HG03095 (cell line): ENCODE data around the gene PYCR2.
"Not testable (repeated sequence)": the region's sequence is repeated elsewhere in the genome, so short reads cannot be mapped to it uniquely, and the experiment has no call there.

ENCODE experiments used
- ATAC-seq: cut with Tn5 transposase; IDR thresholded peaks from one replicate; pipeline ENCODE4 v1.9.1; 2021; ENCODE audit warnings: moderate library complexity; ENCODE audit not compliant: unreplicated experiment

Gene PYCR2

DNA sequence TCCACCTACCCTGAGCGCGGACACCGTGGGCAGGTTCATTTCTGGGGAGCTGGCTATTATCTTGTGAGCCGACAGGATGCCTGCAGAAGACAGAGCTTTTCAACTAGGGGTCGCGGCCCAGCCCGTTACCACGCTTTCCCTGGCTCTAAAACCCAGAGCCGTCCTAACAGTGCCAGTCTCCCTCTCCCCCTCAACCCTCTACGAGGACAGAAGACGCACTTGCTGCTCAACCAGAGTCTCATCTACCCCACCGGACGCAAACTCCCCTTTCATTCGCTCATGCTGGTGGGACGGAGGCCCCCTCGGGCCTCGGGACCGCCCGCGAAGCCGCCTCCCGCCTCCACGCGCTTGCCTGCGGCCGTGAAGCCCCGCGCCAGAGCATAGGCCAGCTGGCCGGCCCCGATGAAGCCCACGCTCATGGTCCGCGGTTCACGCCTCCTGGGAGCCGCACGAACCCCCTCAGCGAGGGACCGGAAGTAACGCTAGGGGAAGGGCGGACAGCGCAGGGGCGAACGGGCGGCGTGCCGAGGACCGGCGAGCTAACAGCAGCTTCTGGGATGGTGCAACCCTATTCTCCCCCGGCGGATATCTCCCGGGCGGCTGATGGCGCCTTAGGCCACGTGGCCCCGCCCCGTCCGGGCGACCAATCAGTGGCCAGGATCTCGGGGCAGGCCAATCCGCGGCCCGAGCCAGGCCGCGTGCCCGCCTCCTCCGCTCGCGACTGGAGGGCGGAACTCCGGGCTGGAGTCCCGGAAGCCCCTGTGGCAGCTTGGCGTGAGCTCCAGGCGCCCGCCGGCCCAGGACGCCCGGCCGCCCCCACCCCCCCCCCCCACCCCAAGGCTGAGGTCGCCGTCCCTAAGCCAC lies at the start of gene PYCR2:
TSS of gene PYCR2 (minus strand) at position 559 of the 864 bp plus-strand sequence. CDS start at position 419, 140 bp downstream.
- ATAC-seq = peak; percentile 99

DNA sequence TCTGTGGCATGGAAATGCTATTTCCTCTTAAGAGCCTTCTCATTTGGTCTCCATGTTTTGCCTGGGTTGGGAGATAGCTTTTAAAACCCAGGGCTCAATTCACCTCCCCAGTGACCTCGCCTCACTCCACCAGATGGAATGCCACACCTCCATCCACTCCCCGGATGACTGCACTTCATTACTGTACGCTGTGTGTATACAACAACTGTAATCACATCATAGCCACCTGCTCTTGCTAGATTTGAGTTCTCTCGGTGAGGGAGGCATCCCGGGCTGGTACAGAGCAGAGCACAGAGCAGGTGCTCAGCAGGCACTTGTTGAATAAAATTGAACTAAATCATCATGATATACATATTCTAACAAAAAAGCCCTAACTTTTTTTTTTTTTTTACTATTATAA lies 49.1 kb upstream of the PYCR2 start:
- ATAC-seq = no peak

DNA sequence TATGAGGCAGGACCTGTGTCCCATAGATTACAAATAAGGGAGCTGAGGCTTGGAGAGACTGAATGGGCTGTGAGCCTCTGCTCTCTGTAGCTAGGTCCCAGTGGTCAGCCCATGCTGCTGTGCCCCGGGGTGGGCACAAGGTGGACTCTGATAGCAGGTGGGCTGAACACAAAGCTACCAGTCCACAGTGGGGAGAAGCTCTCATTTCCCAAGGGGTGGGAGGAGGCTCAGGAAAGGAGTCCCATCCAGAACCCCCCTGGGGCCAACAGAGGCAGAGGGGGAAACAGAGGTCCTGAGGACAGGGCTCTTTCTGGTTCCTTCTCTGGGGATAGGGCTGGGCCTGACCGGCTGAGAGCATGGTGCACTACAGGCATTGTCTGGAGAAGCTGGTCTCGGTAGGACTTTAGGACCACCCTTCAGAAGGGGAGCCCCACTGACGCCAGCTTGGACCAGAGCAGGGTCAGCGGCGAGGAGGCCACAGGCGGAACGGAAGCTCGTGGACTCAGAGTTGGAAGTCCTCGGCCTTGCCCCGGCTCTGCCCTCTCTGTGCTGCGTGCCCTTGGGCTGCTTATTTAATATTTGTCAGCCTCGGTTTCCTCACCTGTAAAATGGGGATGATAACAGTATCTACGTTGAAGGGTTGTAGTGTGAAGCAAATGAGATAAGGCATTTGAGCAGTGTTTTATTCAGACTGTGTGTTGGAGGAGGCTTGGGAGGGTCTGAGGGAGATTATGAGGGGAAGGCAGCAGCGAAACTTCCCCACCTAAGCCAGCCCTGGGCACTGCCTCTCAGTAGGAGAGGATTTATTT lies 48.5 kb upstream of the PYCR2 start:
- ATAC-seq = no peak

DNA sequence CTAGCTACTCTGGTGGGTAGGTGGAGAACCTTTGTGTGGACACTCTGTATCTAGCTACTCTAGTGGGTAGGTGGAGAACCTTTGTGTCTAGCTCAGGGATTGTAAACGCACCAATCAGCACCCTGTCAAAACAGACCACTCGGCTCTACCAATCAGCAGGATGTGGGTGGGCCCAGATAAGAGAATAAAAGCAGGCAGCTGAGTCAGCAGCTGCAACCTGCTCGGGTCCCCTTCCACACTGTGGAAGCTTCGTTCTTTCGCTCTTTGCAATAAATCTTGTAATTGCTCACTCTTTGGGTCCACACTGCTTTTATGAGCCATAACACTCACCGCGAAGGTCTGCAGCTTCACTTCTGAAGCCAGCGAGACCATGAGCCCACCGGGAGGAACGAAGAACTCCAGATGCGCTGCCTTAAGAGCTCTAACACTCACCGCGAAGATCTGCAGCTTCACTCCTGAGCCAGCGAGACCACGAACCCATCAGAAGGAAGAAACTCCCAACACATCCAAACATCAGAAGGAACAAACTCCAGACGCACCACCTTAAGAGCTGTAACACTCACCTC lies 46.6 kb upstream of the PYCR2 start:
- not testable (repeated sequence) for ATAC-seq

DNA sequence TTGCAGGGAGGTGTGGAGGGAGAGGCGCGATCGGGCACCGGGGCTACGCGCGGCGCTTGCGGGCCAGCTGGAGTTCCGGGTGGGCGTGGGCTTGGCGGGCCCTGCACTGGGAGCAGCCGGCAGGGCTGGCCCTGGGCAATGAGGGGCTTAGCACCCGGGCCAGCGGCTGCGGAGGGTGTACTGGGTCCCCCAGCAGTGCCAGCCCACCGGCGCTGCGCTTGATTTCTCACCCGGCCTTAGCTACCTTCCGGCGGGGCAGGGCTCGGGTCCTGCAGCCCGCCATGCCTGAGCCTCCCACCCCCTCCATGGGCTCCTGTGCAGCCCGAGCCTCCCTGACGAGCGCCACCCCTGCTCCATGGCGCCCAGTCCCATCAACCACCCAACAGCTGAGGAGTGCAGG lies 45.7 kb upstream of the PYCR2 start:
- ATAC-seq = not testable (repeated sequence)

DNA sequence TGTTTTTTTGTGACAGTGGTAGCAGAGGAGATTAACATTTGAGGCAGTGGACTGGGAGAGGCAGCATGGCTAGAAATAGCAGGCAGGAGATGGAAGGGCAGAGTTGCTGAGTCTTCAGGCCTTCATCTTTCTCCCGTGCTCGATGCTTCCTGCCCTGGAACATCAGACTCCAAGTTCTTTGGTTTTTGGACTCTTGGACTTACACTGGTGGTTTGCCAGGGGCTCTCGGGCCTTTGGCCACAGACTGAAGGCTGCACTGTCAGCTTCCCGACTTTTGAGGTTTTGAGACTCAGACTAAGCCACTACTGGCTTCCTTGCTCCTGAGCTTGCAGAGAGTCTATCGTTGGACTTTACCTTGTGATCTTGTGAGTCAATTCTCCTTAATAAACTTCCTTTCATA lies 41.2 kb upstream of the PYCR2 start:
- no peak for ATAC-seq

DNA sequence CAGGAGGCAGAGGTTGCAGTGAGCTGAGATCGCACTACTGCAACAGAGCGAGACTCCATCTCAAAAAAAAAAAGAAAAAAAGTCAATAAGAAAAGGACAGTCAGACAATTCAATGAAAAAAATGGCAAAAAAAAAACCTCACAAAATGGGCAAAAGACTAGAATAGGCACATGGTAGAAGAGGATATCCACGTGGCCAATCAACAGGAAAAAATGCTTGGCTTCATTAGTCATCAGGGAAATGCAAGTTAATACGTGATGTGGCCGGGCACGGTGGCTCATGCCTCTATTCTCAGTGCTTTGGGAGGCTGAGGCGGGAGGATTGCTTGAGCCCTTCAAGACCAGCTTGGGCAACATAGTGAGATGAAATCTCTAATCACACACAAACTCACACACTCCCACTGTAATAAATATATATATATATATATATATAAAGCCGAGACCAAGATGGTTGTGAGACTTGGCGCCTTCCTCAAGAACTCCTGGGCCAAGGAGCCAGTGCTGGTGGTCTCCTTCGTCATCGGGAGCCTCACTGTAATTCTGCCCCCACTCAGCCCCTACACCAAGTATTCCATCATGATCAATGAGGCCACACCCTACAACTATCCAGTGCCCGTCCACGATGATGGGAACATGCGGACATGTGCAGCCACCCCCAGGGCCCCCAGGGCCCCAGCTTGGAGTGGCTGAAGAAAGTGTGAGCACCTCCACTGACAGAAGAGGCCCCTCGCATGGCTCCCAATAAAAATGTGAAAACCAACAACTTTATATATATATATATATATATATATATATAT lies 39.9 kb upstream of the PYCR2 start:
- ATAC-seq = no peak

DNA sequence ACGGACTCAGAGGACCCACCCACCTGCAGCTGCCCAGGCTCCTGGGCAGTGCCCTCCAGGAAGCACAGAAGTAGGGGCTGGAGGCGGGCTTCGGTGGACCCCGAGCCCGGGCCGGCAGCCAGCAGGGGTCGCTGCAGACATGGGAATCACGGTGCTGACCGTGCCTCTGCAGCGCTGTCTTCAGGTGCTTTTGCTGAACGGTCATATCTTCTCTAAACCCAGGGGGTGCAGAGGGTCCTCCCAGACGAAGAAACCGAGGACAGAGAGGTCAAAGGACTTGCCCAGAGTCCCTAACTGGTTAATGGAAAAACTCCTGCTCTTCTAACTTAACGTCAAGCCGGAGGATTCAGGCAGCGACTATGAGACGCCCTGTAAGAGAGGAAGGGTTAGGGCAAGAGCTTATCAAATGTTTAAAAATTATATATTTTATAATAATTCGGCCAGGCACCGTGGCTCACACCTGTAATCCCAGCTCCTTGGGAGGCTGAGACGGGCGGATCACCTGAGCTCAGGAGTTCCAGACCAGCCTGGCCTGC lies 38.5 kb upstream of the PYCR2 start:
- peak; percentile 80 for ATAC-seq

DNA sequence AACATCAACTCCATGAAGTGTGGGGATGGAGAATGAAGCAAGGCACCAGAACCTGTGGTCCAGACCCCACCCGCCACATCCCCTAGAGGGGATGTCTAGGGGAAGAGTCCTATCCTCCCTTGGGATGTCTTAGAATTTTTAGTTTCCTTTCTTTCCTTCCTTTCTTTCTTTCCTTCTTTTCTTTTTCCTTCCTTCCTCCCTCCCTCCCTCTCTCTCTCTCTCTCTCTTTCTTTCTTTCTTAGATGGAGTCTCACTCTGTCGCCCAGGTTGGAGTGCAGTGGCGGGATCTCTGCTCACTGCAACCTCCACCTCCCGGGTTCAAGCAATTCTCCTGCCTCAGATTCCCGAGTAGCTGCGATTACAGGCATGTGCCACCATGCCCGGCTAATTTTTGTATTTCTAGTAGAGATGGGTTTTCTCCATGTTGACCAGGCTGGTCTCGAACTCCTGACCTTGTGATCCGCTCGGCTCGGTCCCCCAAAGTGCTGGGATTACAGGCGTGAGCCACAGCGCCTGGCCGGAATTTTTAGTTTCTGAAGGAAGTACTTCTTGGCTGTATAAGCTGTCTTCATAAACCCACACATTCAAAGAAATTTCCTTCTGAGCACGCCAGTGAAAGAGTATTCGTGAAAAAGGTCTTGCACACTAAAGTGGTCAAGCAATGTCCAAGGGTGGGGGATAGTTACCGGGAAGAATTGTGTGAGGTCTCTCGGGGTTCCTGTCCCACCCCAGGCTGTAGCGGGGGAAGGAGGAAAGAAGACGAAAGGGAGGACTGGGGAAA lies 37.8 kb upstream of the PYCR2 start:
- no peak for ATAC-seq

DNA sequence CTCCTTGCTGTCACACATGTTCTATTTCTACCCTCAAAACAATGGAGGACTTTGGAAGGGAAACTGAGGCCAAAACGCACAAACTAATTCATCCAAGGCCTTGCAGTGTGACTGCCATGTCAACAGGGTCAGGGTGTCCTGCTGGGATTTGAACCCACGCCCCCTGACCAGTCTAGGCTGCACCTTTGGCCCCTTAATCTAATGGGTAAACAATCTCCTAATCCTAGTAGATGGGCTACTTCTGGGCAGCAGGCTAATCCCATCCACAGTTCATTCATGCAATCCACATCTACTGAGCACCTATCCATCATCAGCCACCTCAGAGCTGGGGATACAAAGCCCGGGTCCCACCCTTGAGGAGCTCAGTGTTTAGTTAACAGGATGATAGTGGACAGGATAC lies 34.0 kb upstream of the PYCR2 start:
- no peak for ATAC-seq

DNA sequence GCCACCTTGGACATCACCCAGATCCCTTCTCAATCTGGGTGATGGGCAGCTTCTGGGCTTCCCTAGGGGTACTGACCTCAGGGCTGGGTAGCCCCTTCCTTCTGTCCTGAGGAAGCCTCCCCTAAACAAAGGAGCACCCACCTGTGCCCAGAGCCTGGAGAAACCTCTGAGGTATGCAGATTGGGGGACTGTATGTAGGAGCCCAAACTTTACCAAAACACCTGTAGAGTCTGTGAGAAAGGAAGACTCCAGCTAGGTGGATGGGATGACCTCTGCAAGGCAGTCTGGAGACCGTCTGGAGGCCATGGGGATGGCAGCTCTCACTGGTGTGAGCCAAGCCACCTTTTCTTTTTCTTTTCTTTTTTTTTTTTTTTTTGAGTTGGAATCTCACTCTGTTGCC lies 30.7 kb upstream of the PYCR2 start:
- ATAC-seq = no peak

DNA sequence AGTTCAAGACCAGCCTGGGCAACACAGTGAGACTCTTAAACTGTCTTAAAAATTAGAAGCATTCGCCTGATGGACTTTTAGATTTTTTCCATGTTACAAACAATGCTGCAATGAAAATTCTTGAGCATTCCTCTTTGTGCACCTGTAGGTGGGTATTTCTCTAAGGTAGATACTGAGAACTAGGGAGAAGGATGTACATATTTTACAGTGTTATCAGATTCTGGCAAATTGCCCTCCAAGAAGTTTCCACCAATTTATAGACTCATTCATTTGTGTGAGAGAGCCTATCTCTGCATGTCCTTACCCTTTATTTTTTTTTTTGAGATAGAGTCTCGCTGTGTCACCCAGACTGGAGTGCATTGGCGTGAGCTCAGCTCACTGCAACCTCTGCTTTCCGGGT lies 29.3 kb upstream of the PYCR2 start:
- ATAC-seq = no peak

DNA sequence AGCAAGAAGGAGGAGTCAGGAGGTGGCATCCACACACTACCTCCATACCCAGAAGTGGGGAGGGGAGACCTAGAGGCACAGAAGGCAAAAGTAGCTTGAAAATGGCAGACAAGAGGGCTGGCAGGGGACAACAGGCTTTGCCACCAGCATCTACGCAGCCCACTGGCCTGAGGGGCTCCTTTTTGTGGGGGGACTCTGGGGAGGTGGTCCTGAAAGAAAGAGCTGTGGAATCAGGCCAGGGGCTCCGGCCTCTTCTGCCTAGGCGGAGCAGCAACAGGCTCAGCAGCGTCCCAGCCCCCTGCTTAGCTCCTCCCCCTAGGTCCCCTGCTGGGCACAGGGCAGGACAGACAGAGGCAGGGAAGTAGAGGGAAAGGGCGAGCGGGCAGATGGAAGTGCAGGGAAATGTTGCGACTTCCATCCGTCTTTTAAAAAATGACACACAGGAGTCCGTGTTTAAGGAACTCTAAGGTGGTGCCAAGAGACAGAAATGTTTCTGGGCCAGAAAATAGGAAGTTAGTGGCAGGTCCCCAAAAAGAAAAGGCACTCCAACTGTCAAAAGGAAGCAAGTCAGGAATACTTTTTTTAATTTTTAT lies 27.0 kb upstream of the PYCR2 start:
- ATAC-seq = no peak

DNA sequence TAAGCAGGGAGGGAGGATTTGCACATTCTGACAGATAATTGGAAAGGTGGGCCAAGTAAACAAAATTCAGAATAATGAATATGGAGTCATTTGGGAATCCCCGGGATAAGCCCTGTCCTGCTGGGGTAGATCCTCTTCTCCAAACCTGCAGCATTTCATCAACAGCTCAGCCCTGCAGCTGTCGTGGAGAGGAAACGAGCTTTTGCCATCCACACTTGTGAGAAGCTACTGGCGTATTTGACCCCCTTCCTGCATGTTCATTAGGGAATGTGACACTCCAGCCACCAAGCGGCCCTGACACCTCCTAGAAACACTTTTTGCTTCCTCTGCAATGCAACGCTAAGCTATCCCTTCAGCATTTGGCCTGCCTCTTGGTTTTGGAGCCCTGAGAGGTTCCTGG lies 25.0 kb upstream of the PYCR2 start:
- ATAC-seq = no peak

DNA sequence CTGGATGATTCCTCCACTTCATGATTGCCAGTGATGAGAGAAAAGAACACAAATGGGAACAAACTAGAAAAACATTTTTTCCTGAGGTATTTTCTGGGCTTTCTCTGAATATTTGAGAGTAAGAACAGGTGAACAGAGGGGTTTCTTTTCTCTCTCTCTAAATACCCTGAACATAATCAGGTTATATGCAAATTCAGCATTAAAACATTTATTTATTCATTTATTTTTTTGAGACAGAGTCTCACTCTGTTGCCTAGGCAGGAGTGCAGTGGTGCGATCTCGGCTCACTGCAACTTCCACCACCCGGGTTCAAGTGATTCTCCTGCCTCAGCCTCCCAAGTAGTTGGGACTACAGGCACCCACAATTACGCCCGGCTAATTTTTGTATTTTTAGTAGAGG lies 22.8 kb upstream of the PYCR2 start:
- ATAC-seq = no peak

DNA sequence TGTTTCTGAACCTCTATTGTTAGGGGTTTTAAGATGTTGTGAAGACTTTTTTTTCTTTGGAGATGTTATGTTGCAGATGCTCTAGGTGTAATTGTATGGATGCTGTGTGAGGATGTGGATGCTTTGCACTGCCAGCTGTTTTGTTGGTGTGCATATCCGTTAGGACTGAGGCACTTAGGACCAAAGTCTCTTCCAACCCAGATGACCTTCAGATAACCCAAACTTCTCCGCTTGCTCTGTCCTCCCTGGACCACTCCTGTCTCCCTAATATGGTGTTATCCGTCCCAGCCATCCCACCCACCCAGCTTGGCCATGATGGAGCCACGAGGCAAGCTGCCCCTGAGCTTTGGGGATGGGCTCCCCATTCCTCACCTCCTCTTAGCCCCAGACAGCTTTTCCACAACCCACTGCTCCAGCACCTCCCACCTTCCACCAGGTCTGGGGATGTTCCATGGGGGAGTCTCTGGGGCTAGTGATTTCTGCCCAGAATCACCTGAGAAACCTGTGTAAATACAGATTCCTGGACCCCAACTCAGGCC lies 22.1 kb upstream of the PYCR2 start:
- no peak for ATAC-seq

DNA sequence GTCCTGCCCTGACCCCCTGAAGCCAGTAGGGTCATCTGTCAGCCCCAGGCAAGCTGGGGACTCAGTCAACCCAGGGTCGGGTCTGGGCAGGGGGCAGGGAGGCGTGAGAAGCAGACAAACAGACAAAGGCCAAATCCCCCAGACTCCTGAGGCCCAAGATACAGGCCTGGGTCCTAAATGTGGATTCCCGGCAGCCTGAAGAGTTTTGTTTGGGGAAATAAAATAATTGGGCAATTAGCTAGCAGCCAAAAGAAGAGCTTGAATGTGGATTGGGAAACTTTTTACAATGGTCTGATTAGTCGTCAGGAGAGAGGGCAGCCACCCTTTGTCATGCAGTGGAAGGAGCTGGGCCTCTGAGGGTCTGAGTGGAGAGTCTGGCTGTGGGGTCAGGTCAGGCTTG lies 21.5 kb upstream of the PYCR2 start:
- no peak for ATAC-seq

DNA sequence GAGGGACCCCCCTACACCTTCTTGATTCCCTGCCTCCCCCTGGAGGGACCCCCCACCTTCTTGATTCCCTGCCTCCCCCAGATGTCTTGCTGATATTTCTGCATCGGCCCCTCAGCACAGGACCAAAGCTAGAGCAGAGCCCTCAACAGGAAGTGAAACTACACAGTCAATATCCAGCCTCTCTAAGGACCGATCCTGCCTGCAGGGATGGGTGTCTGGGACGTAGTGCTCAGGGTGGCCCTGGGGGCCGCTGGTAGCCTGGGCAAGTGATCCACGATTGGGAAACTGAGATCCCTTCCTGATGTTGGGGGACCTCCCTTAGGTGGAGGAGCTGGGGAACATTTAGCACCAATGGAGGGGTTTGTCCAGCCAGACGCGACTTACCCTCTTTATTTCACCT lies 20.9 kb upstream of the PYCR2 start:
- no peak for ATAC-seq

DNA sequence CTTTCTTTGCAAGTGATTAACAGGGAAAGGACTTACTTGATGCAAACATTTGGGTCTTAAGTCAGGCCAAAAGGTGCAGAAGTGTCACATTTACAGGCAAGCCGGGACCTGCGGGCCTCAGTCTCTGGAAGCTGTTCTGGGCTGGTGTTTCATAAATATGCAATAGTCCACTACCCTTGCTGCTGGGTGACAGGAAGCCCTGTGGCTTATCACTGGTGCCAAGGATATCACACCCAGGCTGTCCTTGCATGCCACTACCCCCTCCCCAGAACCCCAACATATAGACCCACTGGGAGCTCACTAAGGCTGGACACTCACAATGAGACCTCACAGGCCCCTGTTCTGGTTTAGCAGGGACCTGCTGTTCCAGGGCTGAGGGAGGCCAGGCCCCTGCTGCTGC lies 20.3 kb upstream of the PYCR2 start:
- ATAC-seq = no peak
